Osteocyte (in vitro differentiated cells): ENCODE results near the gene SERPINB2. TPM values are rescaled to one million over a fixed set of nuclear protein-coding genes. Genes with fewer than 3 reads are reported as not detected.

Experiments
- DNase-seq: peaks from one replicate; pipeline ENCODE4 v3.0.0; 2021; ENCODE audit warnings: mixed read lengths; ENCODE audit not compliant: unreplicated experiment; ENCODE audit errors: extremely low spot score
- H3K27ac Mint-ChIP-seq: one replicate; pipeline ENCODE4 v1.8.0; 2021; ENCODE audit warnings: mild to moderate bottlenecking, mixed read lengths; ENCODE audit not compliant: unreplicated experiment
- H3K27me3 Mint-ChIP-seq: one replicate; pipeline ENCODE4 v1.8.0; 2021; ENCODE audit warnings: mixed read lengths; ENCODE audit not compliant: unreplicated experiment
- H3K36me3 Mint-ChIP-seq: one replicate; pipeline ENCODE4 v1.8.0; 2021; ENCODE audit warnings: mixed read lengths; ENCODE audit not compliant: unreplicated experiment
- H3K4me1 Mint-ChIP-seq: one replicate; pipeline ENCODE4 v1.8.0; 2021; ENCODE audit warnings: mixed read lengths; ENCODE audit not compliant: unreplicated experiment
- H3K4me3 Mint-ChIP-seq: one replicate; pipeline ENCODE4 v1.8.0; 2021; ENCODE audit warnings: mild to moderate bottlenecking, moderate library complexity, mixed read lengths; ENCODE audit not compliant: unreplicated experiment
- H3K9me3 Mint-ChIP-seq: one replicate; pipeline ENCODE4 v1.8.0; 2021; ENCODE audit warnings: mixed read lengths; ENCODE audit not compliant: unreplicated experiment
- CTCF ChIP-seq: fragments of 200-600 bp; sonication (generic); IDR thresholded peaks from 2 replicates; pipeline ENCODE4 v1.5.0; 2021; ENCODE audit warnings: antibody characterized with exemption, mild to moderate bottlenecking, moderate library complexity
- total RNA-seq: library from RNA; stranded (reverse); gene quantifications from 2 replicates; pipeline ENCODE4 v1.2.1, GENCODE V29; 2021

The SERPINB2 gene
- total RNA-seq, 1 donor from 2014 or later, result not detected

- no peak for TF ChIP-seq CTCF
- Mint-ChIP-seq H3K36me3 (no peaks in the 10 kb centered on the region), H3K4me1 (no peaks in the 10 kb centered on the region), H3K9me3 (no peaks in the 10 kb centered on the region), H3K27ac (no peak overlapping the region), H3K27me3 (peaks cover 2% of the 10 kb centered on the region), H3K4me3 (no peak overlapping the region)
- DNase-seq, result no peak
Measured at GRCh38 chr18:63878343-63878742, 9.2 kb upstream of the SERPINB2 start.

GRCh38 chr18:63878925-63879324 is 8.6 kb upstream of the SERPINB2 start:
- no peak for DNase-seq
- no peaks in the 10 kb centered on the region for H3K4me1 Mint-ChIP-seq

GRCh38 chr18:63879709-63880108 is 7.8 kb upstream of the SERPINB2 start:
- DNase-seq, result no peak
- Mint-ChIP-seq H3K36me3 (no peaks in the 10 kb centered on the region), H3K27me3 (peaks cover 2% of the 10 kb centered on the region), H3K4me1 (no peaks in the 10 kb centered on the region), H3K27ac (no peak overlapping the region), H3K4me3 (no peak overlapping the region), H3K9me3 (no peaks in the 10 kb centered on the region)
- TF ChIP-seq CTCF, result no peak

More at GRCh38 chr18:63878925-63879324, 8.6 kb upstream of the SERPINB2 start:
- peaks cover 2% of the 10 kb centered on the region for H3K27me3 Mint-ChIP-seq
- H3K9me3 Mint-ChIP-seq, result no peaks in the 10 kb centered on the region
- H3K36me3 Mint-ChIP-seq, result no peaks in the 10 kb centered on the region
- no peak overlapping the region for H3K27ac Mint-ChIP-seq
- no peak for TF ChIP-seq CTCF
- no peak overlapping the region for H3K4me3 Mint-ChIP-seq

- no peak for TF ChIP-seq CTCF
- no peaks in the 10 kb centered on the region for H3K4me1 Mint-ChIP-seq
- no peak overlapping the region for H3K4me3 Mint-ChIP-seq
- no peak for DNase-seq
- H3K9me3 Mint-ChIP-seq, result no peaks in the 10 kb centered on the region
- no peaks in the 10 kb centered on the region for H3K36me3 Mint-ChIP-seq
- H3K27me3 Mint-ChIP-seq, result peaks cover 3% of the 10 kb centered on the region
- no peak overlapping the region for H3K27ac Mint-ChIP-seq
Measured at GRCh38 chr18:63881851-63882250, 5.7 kb upstream of the SERPINB2 start.

GRCh38 chr18:63882333-63883141 is 5.0 kb upstream of the SERPINB2 start:
- Mint-ChIP-seq H3K36me3 (no peaks in the 10 kb centered on the region), H3K27ac (no peak overlapping the region), H3K4me3 (no peak overlapping the region), H3K4me1 (no peaks in the 10 kb centered on the region), H3K27me3 (peaks cover 6% of the 10 kb centered on the region), H3K9me3 (no peaks in the 10 kb centered on the region)
- no peak for TF ChIP-seq CTCF
- no peak for DNase-seq
